T-helper 17 cell (primary cell): ENCODE data around the gene AKAP13. TPM values are rescaled to one million over a fixed set of nuclear protein-coding genes. Genes with fewer than 3 reads are reported as not detected.
"Not testable (repeated sequence)": the region's sequence is repeated elsewhere in the genome, so short reads cannot be mapped to it uniquely, and the experiment has no call there.

Source experiments
- ATAC-seq: fragments of 150-1000 bp; cut with Tn5 transposase; 2 replicates; pipeline ENCODE4 v1.10.0; 2021; ENCODE audit warnings: mild to moderate bottlenecking, moderate library complexity
- DNase-seq, 3 donors: peaks; one replicate each; pipeline versions ENCODE4 v3.0.0 to v3.0.0-alpha.2; 2020 to 2021
- H3K9me3 ChIP-seq: one replicate; pipeline ENCODE4 v1.7.0; 2013; ENCODE audit warnings: low read length, mild to moderate bottlenecking; ENCODE audit not compliant: control insufficient read depth, poor library complexity, severe bottlenecking
- H3K27ac Mint-ChIP-seq: one replicate; pipeline ENCODE4 v1.8.0; 2022; ENCODE audit warnings: mild to moderate bottlenecking, moderate library complexity, mixed read lengths
- H3K27me3 Mint-ChIP-seq: one replicate; pipeline ENCODE4 v1.8.0; 2022; ENCODE audit warnings: mixed read lengths
- H3K36me3 Mint-ChIP-seq: one replicate; pipeline ENCODE4 v1.8.0; 2022; ENCODE audit warnings: low read depth, mixed read lengths
- H3K4me1 Mint-ChIP-seq: one replicate; pipeline ENCODE4 v1.8.0; 2022; ENCODE audit warnings: mild to moderate bottlenecking, mixed read lengths
- H3K4me3 Mint-ChIP-seq: one replicate; pipeline ENCODE4 v1.8.0; 2022; ENCODE audit warnings: mild to moderate bottlenecking, moderate library complexity, mixed read lengths
- total RNA-seq, 4 donors: library from RNA in 2 of 4; stranded (reverse) in 2 of 4; gene quantifications; one replicate each; pipeline ENCODE4 v1.2.3 and lab custom pipeline; 2022 to 2026

The AKAP13 gene
- total RNA-seq, 2 donors from 2014 or later = 426 to 437 TPM

DNA sequence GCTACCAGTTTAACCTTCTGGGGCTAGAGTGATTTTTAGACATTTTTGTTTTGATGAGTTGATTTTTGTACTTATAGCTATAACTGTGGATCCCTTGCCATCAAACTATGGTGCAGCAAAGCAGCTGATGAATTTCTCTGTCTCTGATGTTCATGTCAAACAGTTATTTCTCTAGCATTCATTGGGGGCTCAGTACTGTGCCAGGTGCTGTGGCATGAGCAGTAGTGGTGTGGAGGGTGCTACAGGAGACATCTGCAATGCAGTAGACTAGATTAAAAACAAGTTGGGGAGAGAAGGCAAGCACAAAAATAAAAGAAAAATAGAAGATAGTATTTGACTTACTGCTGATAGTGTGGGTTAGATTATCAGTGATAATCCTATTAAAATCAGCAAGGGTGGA lies 95.3 kb downstream of the AKAP13 start:
- no peaks in the 10 kb centered on the region for H3K36me3 Mint-ChIP-seq
- ATAC-seq (peak; percentile 24), DNase-seq (no peak)
- peak overlapping the region; percentile 90 for H3K27ac Mint-ChIP-seq
- no peaks in the 10 kb centered on the region for H3K27me3 Mint-ChIP-seq
- peaks cover 61% of the 10 kb centered on the region for H3K4me1 Mint-ChIP-seq
- no peaks in the 10 kb centered on the region for H3K9me3 ChIP-seq
- peak overlapping the region; percentile 52 for H3K4me3 Mint-ChIP-seq

DNA sequence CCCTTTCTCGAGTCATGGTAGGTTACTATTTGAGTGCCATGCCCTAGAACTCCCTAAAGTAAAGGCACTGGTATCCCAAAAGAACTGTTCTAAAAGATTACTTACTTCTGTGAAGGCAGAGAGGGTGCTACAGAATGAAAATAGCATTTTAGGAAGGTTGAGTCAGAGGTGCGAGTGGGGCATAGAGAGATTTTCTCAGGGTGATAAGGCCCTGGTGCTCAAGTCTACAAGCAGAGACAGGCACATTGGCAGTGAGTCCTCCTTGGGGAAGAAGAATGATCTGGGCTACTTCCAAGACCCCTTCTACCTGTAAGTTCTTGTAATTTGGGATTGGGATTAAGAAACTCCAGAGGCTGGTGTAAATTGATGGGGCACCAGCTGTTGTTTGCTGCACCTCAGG lies 96.7 kb downstream of the AKAP13 start:
- DNase-seq (no peak), ATAC-seq (no peak)
- H3K27ac Mint-ChIP-seq = no peak overlapping the region
- no peaks in the 10 kb centered on the region for H3K36me3 Mint-ChIP-seq
- H3K4me1 Mint-ChIP-seq = peaks cover 66% of the 10 kb centered on the region
- H3K27me3 Mint-ChIP-seq = no peaks in the 10 kb centered on the region
- H3K9me3 ChIP-seq = no peaks in the 10 kb centered on the region
- no peak overlapping the region for H3K4me3 Mint-ChIP-seq

DNA sequence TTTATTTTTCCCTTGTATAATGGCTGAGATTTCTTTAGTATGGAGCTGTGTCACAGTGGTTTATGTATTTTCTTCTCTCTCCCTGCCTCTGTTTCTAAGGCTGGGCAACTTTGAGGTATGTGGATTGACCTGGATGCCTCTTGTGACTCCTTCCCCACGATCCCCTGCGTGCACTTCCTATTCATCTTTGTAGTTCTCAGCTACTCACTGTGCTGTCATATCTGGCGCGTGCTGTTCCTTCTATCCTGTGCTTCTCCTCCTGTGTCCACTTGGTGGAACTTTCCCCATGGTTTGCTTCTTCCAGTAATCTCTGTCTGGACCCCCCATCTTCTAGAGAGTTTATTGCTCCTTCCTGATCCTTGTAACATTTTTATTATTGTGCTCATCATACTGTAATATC lies 97.3 kb downstream of the AKAP13 start:
- peak overlapping the region; percentile 39 for H3K4me3 Mint-ChIP-seq
- H3K27me3 Mint-ChIP-seq = no peaks in the 10 kb centered on the region
- DNase-seq (no peak), ATAC-seq (no peak)
- no peaks in the 10 kb centered on the region for H3K9me3 ChIP-seq
- peaks cover 70% of the 10 kb centered on the region for H3K4me1 Mint-ChIP-seq
- H3K27ac Mint-ChIP-seq = no peak overlapping the region
- H3K36me3 Mint-ChIP-seq = no peaks in the 10 kb centered on the region

DNA sequence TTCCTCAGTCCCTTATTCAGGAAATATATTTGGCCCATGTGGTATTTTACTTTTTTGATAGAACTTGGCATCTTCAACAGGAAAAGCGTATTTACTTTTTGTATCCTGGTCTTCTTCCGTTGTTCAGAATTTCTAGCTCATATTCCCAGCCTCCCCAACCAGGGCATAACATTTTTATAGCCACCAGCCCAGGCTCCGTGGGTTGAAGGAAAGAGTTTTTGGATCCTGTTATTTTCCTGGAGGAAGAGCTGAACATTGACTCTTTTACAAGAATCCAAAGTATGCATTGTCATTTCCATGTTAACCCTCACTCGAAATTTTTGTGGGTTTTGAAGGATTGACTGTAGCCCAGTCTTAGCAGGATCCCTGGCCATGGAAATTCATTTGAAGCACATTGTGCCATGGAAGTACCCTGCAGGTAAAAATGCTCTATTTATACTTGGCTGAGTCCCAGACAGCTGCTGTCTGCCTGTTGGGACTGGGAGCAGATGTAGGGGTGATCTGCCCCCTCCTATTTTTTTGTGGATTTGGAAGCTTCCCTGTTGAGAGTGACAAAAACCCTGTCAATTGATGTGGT lies 98.8 kb downstream of the AKAP13 start:
- H3K27me3 Mint-ChIP-seq = no peaks in the 10 kb centered on the region

DNA sequence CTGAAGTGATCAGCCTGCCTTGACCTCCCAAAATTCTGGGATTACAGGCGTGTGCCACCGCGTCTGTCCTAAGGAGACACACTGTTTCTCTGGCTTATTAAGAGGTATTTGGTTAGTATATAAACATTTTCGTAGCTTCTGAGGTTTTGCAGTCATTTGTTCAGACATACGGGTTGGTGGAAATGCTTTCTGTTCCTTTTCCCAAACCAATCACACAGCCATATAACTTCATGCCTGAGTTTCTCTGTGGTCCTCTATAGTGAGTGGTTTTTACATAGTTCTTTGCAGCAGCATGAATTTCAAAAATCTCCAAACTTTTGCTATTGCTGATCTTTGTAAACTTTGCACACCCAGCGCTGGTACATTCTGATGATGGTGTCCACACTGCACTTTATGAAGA lies 100.5 kb downstream of the AKAP13 start:
- Mint-ChIP-seq H3K4me3 (no peak overlapping the region), H3K27me3 (no peaks in the 10 kb centered on the region), H3K36me3 (no peaks in the 10 kb centered on the region), H3K27ac (peak overlapping the region; percentile 85), H3K4me1 (peaks cover 54% of the 10 kb centered on the region)
- ATAC-seq = no peak
- no peak for DNase-seq
- H3K9me3 ChIP-seq = no peaks in the 10 kb centered on the region

More for the DNA sequence above, 98.8 kb downstream of the AKAP13 start:
- peak overlapping the region; percentile 75 for H3K27ac Mint-ChIP-seq
- H3K36me3 Mint-ChIP-seq = no peaks in the 10 kb centered on the region
- DNase-seq (no peak), ATAC-seq (no peak)
- H3K4me3 Mint-ChIP-seq = no peak overlapping the region
- H3K4me1 Mint-ChIP-seq = peaks cover 62% of the 10 kb centered on the region
- H3K9me3 ChIP-seq = no peaks in the 10 kb centered on the region

DNA sequence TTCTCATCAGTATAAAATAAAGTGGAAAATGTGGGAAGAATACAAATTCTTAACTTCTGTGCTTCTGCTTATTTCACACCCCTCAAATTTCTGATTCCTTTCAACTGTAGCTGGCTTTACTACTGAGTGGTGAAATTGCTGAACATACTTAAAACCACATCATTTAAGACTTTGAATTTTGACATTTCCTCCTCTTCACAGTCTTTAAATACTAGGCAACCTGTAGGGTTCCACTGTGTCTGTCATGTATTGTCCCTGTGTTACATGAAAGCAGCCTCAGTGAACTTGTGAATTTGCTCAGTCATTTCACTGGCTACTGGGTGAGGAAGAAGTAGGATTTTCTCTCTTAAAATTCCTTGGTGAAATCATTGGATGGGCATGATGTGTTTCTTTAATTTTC lies 101.1 kb downstream of the AKAP13 start:
- ATAC-seq = peak; percentile 43
- H3K9me3 ChIP-seq, H3K4me3 Mint-ChIP-seq, DNase-seq, H3K27me3 Mint-ChIP-seq, H3K36me3 Mint-ChIP-seq: not testable (repeated sequence)
- peaks cover 51% of the 10 kb centered on the region for H3K4me1 Mint-ChIP-seq
- peak overlapping the region; percentile 85 for H3K27ac Mint-ChIP-seq

DNA sequence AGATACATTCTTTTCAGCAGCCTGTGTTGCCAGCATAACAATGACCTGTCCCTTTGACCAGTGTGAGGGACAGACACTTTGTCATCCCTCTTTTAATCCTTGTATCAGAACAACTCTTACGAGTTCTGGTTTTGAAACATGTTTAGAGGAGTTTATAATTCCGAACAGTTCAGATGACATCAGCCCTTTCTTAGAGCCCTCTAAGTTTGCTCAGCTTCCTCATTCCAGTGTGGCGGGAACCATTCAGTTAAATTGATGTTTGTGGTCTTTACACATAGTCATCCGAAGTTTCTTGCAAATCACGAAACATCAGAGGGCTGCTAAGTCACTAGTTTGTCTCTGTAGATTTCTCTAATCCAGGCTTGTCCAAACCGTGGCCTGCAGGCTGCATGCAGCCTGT lies 102.5 kb downstream of the AKAP13 start:
- no peak for ATAC-seq
- H3K9me3 ChIP-seq = no peaks in the 10 kb centered on the region
- Mint-ChIP-seq H3K4me1 (peaks cover 46% of the 10 kb centered on the region), H3K4me3 (no peak overlapping the region), H3K27ac (peak overlapping the region; percentile 85), H3K27me3 (no peaks in the 10 kb centered on the region), H3K36me3 (peaks cover under 1% of the 10 kb centered on the region)
- DNase-seq = no peak

DNA sequence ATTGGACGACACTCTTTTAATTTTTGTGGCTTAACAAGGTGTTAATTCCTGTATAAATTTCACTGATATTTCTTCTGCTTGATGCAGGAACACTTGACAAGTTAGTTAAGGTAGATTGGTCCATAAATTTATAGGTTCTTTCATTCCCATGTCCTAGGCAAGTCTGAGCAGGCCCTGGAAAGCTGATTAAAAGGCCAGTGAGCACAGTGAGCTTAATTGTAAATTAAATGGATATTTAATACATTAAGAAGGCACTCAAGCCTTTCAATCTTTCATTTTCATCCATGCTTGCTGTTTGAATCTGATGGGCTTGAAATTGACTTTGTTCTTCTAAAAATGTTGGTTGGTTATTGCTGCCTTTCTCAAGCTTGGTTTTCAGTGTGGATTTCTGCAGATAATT lies 103.6 kb downstream of the AKAP13 start:
- H3K4me1 Mint-ChIP-seq = peaks cover 48% of the 10 kb centered on the region
- DNase-seq, H3K4me3 Mint-ChIP-seq, ATAC-seq, H3K27me3 Mint-ChIP-seq, H3K9me3 ChIP-seq, H3K36me3 Mint-ChIP-seq: not testable (repeated sequence)
- H3K27ac Mint-ChIP-seq = peak overlapping the region; percentile 39

DNA sequence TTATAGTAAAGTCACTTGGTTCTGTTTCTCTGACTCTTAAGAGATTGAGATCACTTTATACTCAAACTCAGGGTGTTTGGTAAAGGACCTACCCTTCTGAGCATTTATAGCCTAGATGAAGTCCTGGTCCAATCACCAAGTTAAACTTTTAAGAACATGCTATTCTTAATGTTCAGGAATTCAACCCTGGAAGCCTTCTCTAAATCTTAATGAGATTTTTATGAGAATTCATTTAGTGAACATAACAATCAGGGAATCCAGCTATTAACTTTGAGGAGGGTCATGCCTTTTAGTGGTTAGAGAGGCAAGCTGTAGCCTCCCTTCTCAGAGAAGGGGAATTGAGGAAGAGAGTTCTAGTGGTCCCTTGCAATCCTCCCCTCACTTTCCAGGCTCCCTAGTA lies 104.5 kb downstream of the AKAP13 start:
- not testable (repeated sequence) for H3K36me3 Mint-ChIP-seq, ATAC-seq, H3K27me3 Mint-ChIP-seq, H3K4me3 Mint-ChIP-seq, H3K9me3 ChIP-seq, DNase-seq
- H3K4me1 Mint-ChIP-seq = peaks cover 50% of the 10 kb centered on the region
- H3K27ac Mint-ChIP-seq = peak overlapping the region; percentile 39

DNA sequence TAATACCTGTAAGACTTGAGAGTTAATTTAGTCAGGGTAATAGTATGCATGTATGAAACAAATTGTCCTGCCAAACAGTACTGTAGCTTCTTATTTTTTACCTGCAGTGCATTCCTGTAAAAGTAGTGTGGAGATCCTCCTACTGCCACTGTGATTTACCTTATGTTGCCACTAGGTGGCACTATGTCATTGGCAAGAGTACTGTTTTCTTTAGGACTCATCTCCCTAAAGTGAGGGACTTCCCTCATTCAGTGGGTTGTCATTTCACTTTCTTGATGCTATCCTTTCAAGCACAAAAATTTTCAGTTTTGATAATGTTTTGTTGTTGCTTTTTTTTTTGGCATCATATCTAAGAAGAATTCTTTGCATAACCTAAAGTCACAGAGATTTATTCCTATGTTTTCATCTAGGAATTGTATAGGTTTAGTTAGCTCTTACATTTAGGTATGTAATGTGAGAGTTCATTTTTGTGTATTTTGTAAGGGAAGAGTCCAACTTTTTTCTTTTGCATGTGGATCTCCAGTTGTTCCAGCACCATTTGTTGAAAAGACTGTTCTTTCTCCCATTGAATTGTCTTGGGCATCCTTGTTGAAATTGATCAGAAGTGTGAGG lies 105.7 kb downstream of the AKAP13 start:
- DNase-seq = peak in 2 of 3 donors; percentile 18 to 63
- Mint-ChIP-seq H3K4me1 (peaks cover 54% of the 10 kb centered on the region), H3K36me3 (peaks cover 14% of the 10 kb centered on the region), H3K27me3 (no peaks in the 10 kb centered on the region), H3K4me3 (no peak overlapping the region), H3K27ac (no peak overlapping the region)
- ATAC-seq = peak; percentile 91
- no peaks in the 10 kb centered on the region for H3K9me3 ChIP-seq

DNA sequence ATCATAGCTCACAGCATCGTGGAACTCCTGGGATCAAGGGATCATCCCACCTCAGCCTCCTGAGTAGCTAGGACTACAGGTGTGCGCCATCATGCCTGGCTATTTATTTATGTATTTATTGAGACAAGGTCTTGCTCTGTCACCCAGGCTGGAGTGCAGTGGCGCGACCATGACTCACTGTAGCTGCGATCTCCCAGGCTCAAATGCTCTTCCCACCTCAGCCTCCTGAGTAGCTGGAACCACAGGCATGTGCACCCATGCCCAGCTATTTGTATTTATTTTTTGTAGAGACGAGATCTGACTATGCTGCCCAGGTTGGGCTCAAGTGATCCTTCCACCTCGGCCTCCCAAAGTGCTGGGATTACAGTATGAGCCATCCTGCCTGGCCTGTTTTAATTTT lies 107.4 kb downstream of the AKAP13 start:
- not testable (repeated sequence) for H3K9me3 ChIP-seq, H3K27me3 Mint-ChIP-seq, ATAC-seq, DNase-seq
- peaks cover 49% of the 10 kb centered on the region for H3K4me1 Mint-ChIP-seq
- peak overlapping the region; percentile 47 for H3K4me3 Mint-ChIP-seq
- peaks cover 14% of the 10 kb centered on the region for H3K36me3 Mint-ChIP-seq
- H3K27ac Mint-ChIP-seq = peak overlapping the region; percentile 91

DNA sequence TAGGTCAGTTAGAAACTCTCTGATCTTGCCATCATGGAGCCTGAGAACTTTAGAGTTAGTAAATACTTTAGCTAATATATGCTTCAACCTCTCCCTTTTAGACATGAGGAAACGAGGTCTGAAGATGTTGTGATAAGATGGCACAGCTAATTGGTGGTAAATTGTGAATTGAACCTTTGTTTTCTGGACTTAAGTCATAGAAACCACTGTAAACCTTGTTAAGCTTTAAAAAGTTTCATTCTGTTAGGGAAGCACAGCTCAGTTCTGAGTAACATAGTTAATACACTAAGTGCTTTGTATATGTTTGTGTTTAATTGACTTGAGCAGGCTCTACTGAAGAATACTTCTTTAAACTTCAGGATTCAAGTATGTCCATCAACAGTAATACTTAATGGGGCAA lies 108.6 kb downstream of the AKAP13 start:
- ATAC-seq (no peak), DNase-seq (no peak)
- Mint-ChIP-seq H3K4me1 (peaks cover 56% of the 10 kb centered on the region), H3K27ac (peak overlapping the region; percentile 91), H3K4me3 (no peak overlapping the region), H3K36me3 (peaks cover 14% of the 10 kb centered on the region), H3K27me3 (no peaks in the 10 kb centered on the region)
- H3K9me3 ChIP-seq = no peaks in the 10 kb centered on the region

DNA sequence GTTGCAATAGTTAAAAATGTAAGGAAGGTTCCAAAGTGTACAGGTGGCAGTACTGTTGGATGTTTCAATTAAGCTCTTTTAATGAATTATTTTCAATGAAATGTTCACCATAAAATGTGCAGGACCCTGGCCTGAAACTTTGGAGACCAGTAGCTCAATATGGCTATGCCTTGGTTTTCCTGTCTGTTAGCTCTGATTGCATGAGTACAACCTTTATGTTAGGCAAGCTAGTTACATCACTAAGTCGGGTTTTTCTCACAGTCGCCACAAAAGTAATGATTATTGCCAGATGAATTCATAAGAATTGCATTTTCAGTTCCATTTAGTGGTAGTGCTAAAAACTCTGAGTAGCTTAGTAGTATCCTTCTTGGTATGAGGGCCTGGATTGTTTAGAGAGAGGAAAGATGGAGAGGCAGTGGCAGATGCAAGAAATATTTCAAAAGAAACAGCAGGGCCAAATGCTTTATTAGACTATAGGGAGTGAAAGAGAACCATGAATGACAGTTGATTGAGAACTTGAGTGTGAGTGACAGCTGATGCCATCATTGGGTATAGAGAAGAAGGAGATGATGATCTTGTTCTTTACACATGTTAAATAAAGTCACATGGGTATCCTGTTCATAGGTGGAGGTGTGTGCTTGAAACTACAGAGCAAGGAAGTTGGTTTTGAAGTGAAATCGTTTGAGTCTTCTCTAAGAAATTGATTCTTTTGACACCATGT lies 109.5 kb downstream of the AKAP13 start:
- no peaks in the 10 kb centered on the region for H3K9me3 ChIP-seq
- Mint-ChIP-seq H3K27ac (peak overlapping the region; percentile 91), H3K4me3 (no peak overlapping the region), H3K27me3 (no peaks in the 10 kb centered on the region), H3K36me3 (peaks cover 14% of the 10 kb centered on the region), H3K4me1 (peaks cover 63% of the 10 kb centered on the region)
- ATAC-seq (no peak), DNase-seq (no peak)
